Nephron (organoid): ENCODE results near the gene WIPF3.
"Not testable (repeated sequence)": the region's sequence is repeated elsewhere in the genome, so short reads cannot be mapped to it uniquely, and the experiment has no call there.

Experiments used
- H3K27ac Mint-ChIP-seq, 3 experiments: 2 replicates each; pipeline ENCODE4 v1.8.0; 2020; ENCODE audit warnings: mixed read lengths in 3 of 3, mild to moderate bottlenecking in 2 of 3, moderate library complexity in 1 of 3
- H3K27me3 Mint-ChIP-seq: 2 replicates; pipeline ENCODE4 v1.8.0; 2021; ENCODE audit warnings: low read depth, mild to moderate bottlenecking, moderate library complexity, mixed read lengths
- H3K36me3 Mint-ChIP-seq: 2 replicates; pipeline ENCODE4 v1.8.0; 2020; ENCODE audit warnings: low read depth, mixed read lengths
- H3K4me1 Mint-ChIP-seq: 2 replicates; pipeline ENCODE4 v1.8.0; 2020; ENCODE audit warnings: mixed read lengths
- H3K4me3 Mint-ChIP-seq, 3 experiments: 2 replicates each; pipeline ENCODE4 v1.8.0; 2020; ENCODE audit warnings: mild to moderate bottlenecking in 3 of 3, mixed read lengths in 3 of 3, moderate library complexity in 2 of 3
- H3K9me3 Mint-ChIP-seq: 2 replicates; pipeline ENCODE4 v1.8.0; 2020; ENCODE audit warnings: mixed read lengths
- CTCF ChIP-seq, 3 experiments: fragments of 200-600 bp; sonication (generic); IDR thresholded peaks; one replicate each; pipeline ENCODE4 v1.5.0; 2021; ENCODE audit warnings: antibody characterized with exemption in 3 of 3; ENCODE audit not compliant: unreplicated experiment in 3 of 3

Gene WIPF3

GRCh38 chr7:29889288-29889687 is 83.0 kb downstream of the WIPF3 start:
- Mint-ChIP-seq H3K4me3 (no peak overlapping the region), H3K9me3 (no peaks in the 10 kb centered on the region), H3K27ac (no peak overlapping the region), H3K4me1 (peaks cover 10% of the 10 kb centered on the region), H3K27me3 (peaks cover 17% of the 10 kb centered on the region), H3K36me3 (no peaks in the 10 kb centered on the region)
- TF ChIP-seq CTCF (IDR thresholded peaks at IDR 0.05; ENCODE audit: unreplicated experiment in 3 of 3) = no peak

- Mint-ChIP-seq H3K27ac (no peak overlapping the region), H3K4me1 (peaks cover 1% of the 10 kb centered on the region), H3K36me3 (peaks cover 1% of the 10 kb centered on the region), H3K4me3 (no peak overlapping the region), H3K9me3 (peaks cover under 1% of the 10 kb centered on the region), H3K27me3 (peaks cover 8% of the 10 kb centered on the region)
- no peak for TF ChIP-seq CTCF (IDR thresholded peaks at IDR 0.05; ENCODE audit: unreplicated experiment in 3 of 3)
These were observed 83.9 kb downstream of the WIPF3 start for GRCh38 chr7:29890251-29890650.

- H3K4me1 Mint-ChIP-seq, H3K27ac Mint-ChIP-seq, H3K27me3 Mint-ChIP-seq, H3K4me3 Mint-ChIP-seq, H3K9me3 Mint-ChIP-seq, H3K36me3 Mint-ChIP-seq: not testable (repeated sequence)
These were observed 84.5 kb downstream of the WIPF3 start for GRCh38 chr7:29890786-29891185.

GRCh38 chr7:29891766-29892165 is 85.5 kb downstream of the WIPF3 start:
- H3K4me1 Mint-ChIP-seq = no peaks in the 10 kb centered on the region

GRCh38 chr7:29892231-29892630 is 85.9 kb downstream of the WIPF3 start:
- Mint-ChIP-seq H3K27ac (no peak overlapping the region), H3K27me3 (peaks cover 8% of the 10 kb centered on the region), H3K4me1 (no peaks in the 10 kb centered on the region), H3K9me3 (peaks cover 11% of the 10 kb centered on the region), H3K36me3 (peaks cover 14% of the 10 kb centered on the region), H3K4me3 (no peak overlapping the region)
- no peak for TF ChIP-seq CTCF (IDR thresholded peaks at IDR 0.05; ENCODE audit: unreplicated experiment in 3 of 3)

More at GRCh38 chr7:29891766-29892165, 85.5 kb downstream of the WIPF3 start:
- Mint-ChIP-seq H3K27me3 (peaks cover 8% of the 10 kb centered on the region), H3K27ac (no peak overlapping the region), H3K9me3 (peaks cover 9% of the 10 kb centered on the region), H3K36me3 (peaks cover 11% of the 10 kb centered on the region), H3K4me3 (no peak overlapping the region)
- no peak for TF ChIP-seq CTCF (IDR thresholded peaks at IDR 0.05; ENCODE audit: unreplicated experiment in 3 of 3)

GRCh38 chr7:29893351-29893965 is 87.2 kb downstream of the WIPF3 start:
- no peak for TF ChIP-seq CTCF (IDR thresholded peaks at IDR 0.05; ENCODE audit: unreplicated experiment in 3 of 3)
- H3K36me3 Mint-ChIP-seq = peaks cover 24% of the 10 kb centered on the region
- H3K27me3 Mint-ChIP-seq = peaks cover 9% of the 10 kb centered on the region
- H3K9me3 Mint-ChIP-seq = peaks cover 20% of the 10 kb centered on the region
- no peak overlapping the region for H3K4me3 Mint-ChIP-seq
- no peak overlapping the region for H3K27ac Mint-ChIP-seq
- no peaks in the 10 kb centered on the region for H3K4me1 Mint-ChIP-seq
